C4-2B (cell line): ENCODE data around the gene ARRDC1.

Experiments used
- H3K27ac ChIP-seq: fragments of 450-650 bp; 2 replicates; pipeline ENCODE4 v1.5.1; 2017
- CTCF ChIP-seq: fragments of 450-650 bp; conservative IDR thresholded peaks from 2 replicates; pipeline ENCODE4 v1.5.1; 2017; ENCODE audit warnings: mild to moderate bottlenecking
- ZFX ChIP-seq: fragments of 450-650 bp; IDR thresholded peaks from 2 replicates; pipeline ENCODE4 v1.6.1; 2017

Gene ARRDC1

GRCh38 chr9:137580954-137581322, 24.5 kb upstream of the ARRDC1 start:
- TF ChIP-seq ZFX = no peak
- no peak for TF ChIP-seq CTCF
- no peak overlapping the region for H3K27ac ChIP-seq

- TF ChIP-seq ZFX (no peak), CTCF (no peak)
- H3K27ac ChIP-seq = no peak overlapping the region
Measured at GRCh38 chr9:137581361-137582285, 23.9 kb upstream of the ARRDC1 start.

GRCh38 chr9:137582286-137582860, 23.1 kb upstream of the ARRDC1 start:
- no peak overlapping the region for H3K27ac ChIP-seq
- TF ChIP-seq ZFX (no peak), CTCF (no peak; the same call in 1 of the 2 replicates)

- TF ChIP-seq CTCF (no peak), ZFX (no peak)
- no peak overlapping the region for H3K27ac ChIP-seq
Measured at GRCh38 chr9:137583347-137583746, 22.1 kb upstream of the ARRDC1 start.

- TF ChIP-seq CTCF (no peak), ZFX (no peak)
- no peak overlapping the region for H3K27ac ChIP-seq
Measured at GRCh38 chr9:137583957-137584356, 21.5 kb upstream of the ARRDC1 start.

GRCh38 chr9:137586854-137587253, 18.6 kb upstream of the ARRDC1 start:
- TF ChIP-seq CTCF (no peak), ZFX (no peak)
- H3K27ac ChIP-seq = no peak overlapping the region

- TF ChIP-seq ZFX = no peak
- no peak for TF ChIP-seq CTCF
- peak overlapping the region; percentile 88; the same call in 1 of the 2 replicates for H3K27ac ChIP-seq
Measured at GRCh38 chr9:137588311-137588710, 17.2 kb upstream of the ARRDC1 start.
